Ovary (tissue), 3 donors: Measurements from ENCODE around the gene RPA3.

ENCODE experiments used
- CTCF ChIP-seq, 3 donors: fragments of 450-650 bp in 2 of 3; fragments of 200-600 bp in 1 of 3; IDR thresholded peaks; one replicate each; pipeline versions ENCODE4 v1.5.1 to v1.8.0; 2016 to 2022; ENCODE audit warnings: antibody characterized with exemption in 3 of 3, mild to moderate bottlenecking in 1 of 3
- EP300 ChIP-seq: sonication (generic); formaldehyde crosslinking; IDR thresholded peaks from one replicate; pipeline ENCODE4 v1.6.1; 2017; ENCODE audit warnings: antibody characterized with exemption
- POLR2A ChIP-seq: fragments of 450-650 bp; IDR thresholded peaks from one replicate; pipeline ENCODE4 v1.6.1; 2017; ENCODE audit warnings: antibody characterized with exemption, mild to moderate bottlenecking, moderate library complexity
- donor health status: DM: no; HTN: no; CAD: no.

DNA sequence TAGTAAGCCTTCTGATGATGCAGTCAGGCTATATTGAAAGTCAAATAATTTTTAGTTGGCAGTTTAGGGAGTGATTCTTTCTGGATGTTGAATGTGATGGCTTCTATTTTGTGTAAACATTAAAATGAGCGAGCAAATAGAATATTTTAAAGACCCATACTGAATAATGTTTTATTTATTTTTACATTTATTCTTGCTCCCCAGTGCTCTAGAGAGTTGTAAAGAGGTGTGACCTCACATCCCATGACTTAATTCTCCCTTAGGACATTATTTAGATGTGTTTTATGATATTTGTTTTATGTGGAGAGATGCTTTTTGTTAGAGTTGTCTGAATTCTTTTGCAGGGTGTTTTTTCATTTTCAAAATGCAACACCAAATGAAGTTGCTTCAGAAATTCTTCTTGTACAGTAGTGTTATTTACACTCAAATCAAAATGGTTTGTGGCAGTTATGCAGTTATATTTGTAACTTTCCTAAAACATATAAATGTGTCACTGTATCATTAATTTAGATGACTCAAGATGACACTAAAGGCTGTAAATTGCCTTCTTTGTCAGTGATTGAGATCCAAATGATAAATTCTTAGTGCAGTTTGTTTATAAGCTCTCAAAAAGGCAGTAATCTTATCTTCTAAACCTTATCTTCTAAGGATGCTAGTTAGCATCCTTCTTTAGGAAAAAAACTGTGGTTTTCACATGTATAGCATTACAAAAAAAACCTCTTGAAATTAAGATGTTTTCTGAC, 65.4 kb downstream of the RPA3 start:
- TF ChIP-seq CTCF (IDR thresholded peaks at IDR 0.05) (no peak), POLR2A (no peak), EP300 (no peak)
